Neuronal stem cell (in vitro differentiated cells): ENCODE data around the gene AUP1.
A peak's percentile ranks its signal among the peaks of the same experiment; 100 is the strongest.
"Not testable (repeated sequence)": the region's sequence is repeated elsewhere in the genome, so short reads cannot be mapped to it uniquely, and the experiment has no call there.

Source experiments
- DNase-seq: peaks from one replicate; pipeline ENCODE4 v3.0.0-alpha.2; 2013; ENCODE audit warnings: low spot score
- H2AFZ ChIP-seq: one replicate; pipeline ENCODE4 v1.6.1; 2013; ENCODE audit warnings: mild to moderate bottlenecking, low read length, inconsistent platforms
- H2AK5ac ChIP-seq: 2 replicates; pipeline ENCODE4 v1.6.1; 2013; ENCODE audit warnings: low read depth, mild to moderate bottlenecking, inconsistent platforms, low read length, moderate library complexity, mixed read lengths
- H2BK120ac ChIP-seq: 2 replicates; pipeline ENCODE4 v1.6.1; 2013; ENCODE audit warnings: low read depth, mild to moderate bottlenecking, inconsistent platforms, low read length, moderate library complexity, mixed read lengths
- H2BK12ac ChIP-seq: one replicate; pipeline ENCODE4 v1.6.1; 2013; ENCODE audit warnings: low read length, inconsistent platforms
- H2BK15ac ChIP-seq: 2 replicates; pipeline ENCODE4 v1.6.1; 2013; ENCODE audit warnings: mild to moderate bottlenecking, low read length, inconsistent platforms, mixed read lengths
- H2BK5ac ChIP-seq: one replicate; pipeline ENCODE4 v1.6.1; 2013; ENCODE audit warnings: inconsistent platforms, mild to moderate bottlenecking, low read length, moderate library complexity
- H3K14ac ChIP-seq: one replicate; pipeline ENCODE4 v1.6.1; 2013; ENCODE audit warnings: low read length, inconsistent platforms
- H3K18ac ChIP-seq: 2 replicates; pipeline ENCODE4 v1.6.1; 2013; ENCODE audit warnings: low read length, inconsistent platforms
- H3K23ac ChIP-seq: 2 replicates; pipeline ENCODE4 v1.6.1; 2013; ENCODE audit warnings: low read depth, mild to moderate bottlenecking, mixed read lengths, low read length, inconsistent platforms; ENCODE audit not compliant: poor library complexity
- H3K27ac ChIP-seq: replicated peaks from 3 replicates; pipeline ENCODE4 v1.5.1; 2013; ENCODE audit warnings: low read length, inconsistent platforms
- H3K27me3 ChIP-seq, 3 experiments: 2 replicates each; pipeline ENCODE4 v1.6.1; 2013; ENCODE audit warnings: low read length in 3 of 3, mild to moderate bottlenecking in 2 of 3, inconsistent platforms in 1 of 3, low read depth in 1 of 3, mixed read lengths in 1 of 3, moderate library complexity in 1 of 3; ENCODE audit not compliant: control insufficient read depth in 3 of 3, insufficient read depth in 3 of 3
- H3K36me3 ChIP-seq, 2 donors: replicated peaks in 1 of 2; 2 replicates each; pipeline ENCODE4 v1.6.1; 2013; ENCODE audit warnings: low read length in 2 of 2; ENCODE audit not compliant: control insufficient read depth in 2 of 2, insufficient read depth in 2 of 2
- H3K4ac ChIP-seq: 2 replicates; pipeline ENCODE4 v1.6.1; 2013; ENCODE audit warnings: inconsistent platforms, mild to moderate bottlenecking, low read length, moderate library complexity
- H3K4me1 ChIP-seq, 2 donors: 1 replicate in 1 of 2; 2 replicates in 1 of 2; pipeline ENCODE4 v1.6.1; 2013; ENCODE audit warnings: low read length in 2 of 2, low read depth in 1 of 2; ENCODE audit not compliant: control insufficient read depth in 2 of 2, insufficient read depth in 1 of 2
- H3K4me2 ChIP-seq: one replicate; pipeline ENCODE4 v1.6.1; 2013; ENCODE audit warnings: mild to moderate bottlenecking, low read length, inconsistent platforms; ENCODE audit not compliant: insufficient read depth, poor library complexity, severe bottlenecking
- H3K4me3 ChIP-seq, 2 donors: 2 replicates each; pipeline ENCODE4 v1.5.1; 2013; ENCODE audit warnings: low read length in 2 of 2, mild to moderate bottlenecking in 2 of 2, inconsistent platforms in 1 of 2, moderate library complexity in 1 of 2
- H3K79me1 ChIP-seq: one replicate; pipeline ENCODE4 v1.6.1; 2013; ENCODE audit warnings: low read depth, mild to moderate bottlenecking, inconsistent platforms, low read length, moderate library complexity
- H3K9ac ChIP-seq: one replicate; pipeline ENCODE4 v1.6.1; 2013; ENCODE audit warnings: mild to moderate bottlenecking, low read depth, low read length, inconsistent platforms; ENCODE audit not compliant: poor library complexity
- H3K9me3 ChIP-seq, 2 donors: replicated peaks in 1 of 2; 2 replicates each; pipeline versions ENCODE3 to v1.6.1; 2013; ENCODE audit warnings: low read length in 2 of 2, mild to moderate bottlenecking in 2 of 2, inconsistent platforms in 1 of 2, low read depth in 1 of 2, mixed read lengths in 1 of 2, moderate library complexity in 1 of 2; ENCODE audit not compliant: control insufficient read depth in 2 of 2, insufficient read depth in 1 of 2
- H4K8ac ChIP-seq: one replicate; pipeline ENCODE4 v1.6.1; 2013; ENCODE audit warnings: low read depth, mild to moderate bottlenecking, inconsistent platforms, low read length, moderate library complexity
- H4K91ac ChIP-seq: one replicate; pipeline ENCODE4 v1.6.1; 2013; ENCODE audit warnings: low read length, low read depth, mild to moderate bottlenecking, inconsistent platforms; ENCODE audit not compliant: poor library complexity
- whole genome bisulfite sequencing, 2 donors: extraction: QIAGEN DNeasy Blood & Tissue Kit; methylation state at CpG; one replicate each; pipeline ENCODE4 v1.1.7; 2013; ENCODE audit warnings: missing lambda C conversion rate in 2 of 2, mixed read lengths in 1 of 2; ENCODE audit not compliant: insufficient read length in 2 of 2, insufficient replicate concordance in 1 of 2; ENCODE audit errors: extremely low coverage in 2 of 2; 5-methylcytosine and 5-hydroxymethylcytosine counted together

AUP1 gene

DNA sequence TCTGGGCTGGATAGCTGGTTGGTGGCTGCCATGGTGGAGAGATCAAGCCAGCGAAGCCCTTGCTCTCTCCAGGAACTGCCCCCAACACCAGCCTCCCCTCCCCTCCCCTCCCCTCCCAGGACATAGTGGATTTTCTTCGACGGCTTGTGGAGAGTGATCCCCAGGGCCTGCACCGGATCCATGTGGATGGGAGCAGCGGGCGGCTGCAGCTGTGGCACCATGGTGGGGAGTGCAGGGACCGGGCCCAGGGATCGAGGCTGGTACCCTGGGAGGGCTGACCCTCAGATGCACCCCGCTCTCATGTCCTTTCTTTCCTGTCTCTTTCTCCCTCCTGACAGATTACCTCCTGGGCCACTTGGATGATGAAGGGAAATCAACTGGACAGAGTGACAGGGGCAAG is 39.6 kb downstream of the AUP1 start:
- H3K18ac ChIP-seq: no peak overlapping the region
- H2AK5ac ChIP-seq: no peak overlapping the region
- H2BK12ac ChIP-seq: no peak overlapping the region
- WGBS, 2 donors: no CpG with 5 or more reads among the region's 9 CpGs
- H3K14ac ChIP-seq: no peak overlapping the region
- no peak overlapping the region for H2BK5ac ChIP-seq
- H4K8ac ChIP-seq: no peak overlapping the region
- no peaks in the 10 kb centered on the region for H3K9me3 ChIP-seq
- H3K36me3 ChIP-seq: peaks cover 32 to 57% of the 10 kb centered on the region in 2 donors
- H3K4me1 ChIP-seq: no peaks in the 10 kb centered on the region
- H3K27me3 ChIP-seq: no peaks in the 10 kb centered on the region
- no peak overlapping the region for H3K27ac ChIP-seq
- H3K79me1 ChIP-seq: no peaks in the 10 kb centered on the region
- H2BK120ac ChIP-seq: no peak overlapping the region
- H3K4ac ChIP-seq: no peak overlapping the region
- no peak overlapping the region for H2BK15ac ChIP-seq
- no peak for DNase-seq
- H3K23ac ChIP-seq: no peak overlapping the region
- H3K9ac ChIP-seq: no peak overlapping the region
- no peak overlapping the region for H2AFZ ChIP-seq
- H3K4me2 ChIP-seq: no peak overlapping the region
- no peak overlapping the region for H4K91ac ChIP-seq
- no peak overlapping the region for H3K4me3 ChIP-seq

DNA sequence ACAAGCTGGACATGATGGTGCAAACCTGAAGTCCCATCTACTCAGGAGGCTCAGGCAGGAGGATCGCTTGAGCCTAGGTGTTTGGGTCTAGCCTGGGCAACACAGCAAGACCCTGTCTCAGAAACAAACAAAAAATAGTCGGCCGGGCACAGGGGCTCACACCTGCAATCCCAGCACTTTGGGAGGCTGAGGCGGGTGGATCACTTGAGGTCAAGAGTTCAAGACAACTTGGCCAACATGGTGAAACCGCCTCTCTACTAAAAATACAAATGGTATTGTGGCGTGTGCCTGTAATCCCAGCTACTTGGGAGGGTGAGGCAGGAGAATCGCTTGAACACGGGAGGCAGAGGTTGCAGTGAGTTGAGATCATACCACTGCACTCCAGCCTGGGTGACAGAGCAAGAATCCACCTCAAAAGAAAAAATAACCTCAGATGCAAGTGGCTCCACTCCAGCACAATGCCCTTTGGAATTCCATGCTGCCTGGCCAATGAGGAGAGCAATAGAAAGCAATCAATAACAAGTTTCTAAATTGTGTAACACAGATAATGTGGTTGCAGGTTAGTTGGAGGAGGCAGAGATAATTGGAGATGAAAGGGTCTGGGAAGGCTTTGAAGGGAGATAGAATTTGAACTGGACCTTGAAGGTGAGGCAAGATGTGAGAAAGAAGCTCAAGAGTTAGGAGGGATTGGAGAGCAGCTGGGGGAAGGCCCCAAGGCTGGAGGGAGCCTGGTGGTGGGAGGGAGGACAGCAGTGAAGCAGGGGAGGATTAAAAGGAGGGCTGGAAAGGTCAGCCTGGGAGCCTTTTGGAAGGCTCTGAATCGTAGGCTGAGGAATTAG is 40.6 kb downstream of the AUP1 start:
- no peak overlapping the region for H3K4me3 ChIP-seq
- no peak overlapping the region for H2AK5ac ChIP-seq
- H2BK15ac ChIP-seq: no peak overlapping the region
- H2BK120ac ChIP-seq: no peak overlapping the region
- no peak overlapping the region for H3K27ac ChIP-seq
- no peak overlapping the region for H3K4ac ChIP-seq
- no peak overlapping the region for H4K8ac ChIP-seq
- H3K79me1 ChIP-seq: no peaks in the 10 kb centered on the region
- no peak overlapping the region for H2BK5ac ChIP-seq
- DNase-seq: no peak
- H3K14ac ChIP-seq: no peak overlapping the region
- H3K23ac ChIP-seq: no peak overlapping the region
- H2BK12ac ChIP-seq: no peak overlapping the region
- no peaks in the 10 kb centered on the region for H3K9me3 ChIP-seq
- H3K4me2 ChIP-seq: no peak overlapping the region
- no peak overlapping the region for H4K91ac ChIP-seq
- H3K36me3 ChIP-seq: peaks cover 30 to 50% of the 10 kb centered on the region in 2 donors
- H3K18ac ChIP-seq: no peak overlapping the region
- no peak overlapping the region for H2AFZ ChIP-seq
- no peaks in the 10 kb centered on the region for H3K4me1 ChIP-seq
- WGBS, 2 donors: no CpG with 5 or more reads among the region's 9 CpGs
- no peaks in the 10 kb centered on the region for H3K27me3 ChIP-seq
- H3K9ac ChIP-seq: no peak overlapping the region

DNA sequence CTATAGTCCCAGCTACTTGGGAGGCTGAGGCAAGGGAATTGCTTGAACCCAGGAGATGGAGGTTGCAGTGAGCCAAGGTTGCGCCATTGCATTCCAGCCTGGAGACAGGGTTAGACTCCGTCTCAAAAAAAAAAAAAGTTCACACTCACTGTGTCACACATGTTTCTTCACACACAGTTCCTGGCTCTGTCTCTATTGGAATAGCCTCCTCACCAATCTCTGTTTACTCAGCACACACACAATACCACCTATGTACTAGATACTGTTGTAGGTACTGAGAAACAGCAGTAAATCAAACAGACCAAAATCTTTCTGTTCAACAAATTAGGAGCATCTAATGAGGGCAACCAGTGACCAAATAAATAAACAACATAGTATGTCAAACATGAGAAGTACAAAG is 43.4 kb downstream of the AUP1 start:
- Histone ChIP-seq H3K27me3 (no peaks in the 10 kb centered on the region), H3K18ac (no peak overlapping the region), H3K79me1 (peaks cover 12% of the 10 kb centered on the region), H2BK5ac (no peak overlapping the region), H3K4me2 (no peak overlapping the region), H2AK5ac (no peak overlapping the region), H3K23ac (no peak overlapping the region), H2BK15ac (no peak overlapping the region), H3K9ac (no peak overlapping the region), H2AFZ (no peak overlapping the region), H2BK12ac (no peak overlapping the region), H3K4me3 (no peak overlapping the region), H2BK120ac (no peak overlapping the region), H4K91ac (no peak overlapping the region), H3K36me3 (peaks cover 11 to 26% of the 10 kb centered on the region in 2 donors), H3K9me3 (no peaks in the 10 kb centered on the region), H3K27ac (no peak overlapping the region), H4K8ac (no peak overlapping the region), H3K4me1 (peaks cover 7 to 10% of the 10 kb centered on the region in 2 donors), H3K4ac (no peak overlapping the region), H3K14ac (no peak overlapping the region)
- no peak for DNase-seq
- no CpG with 5 or more reads among the region's 2 CpGs for WGBS, 2 donors

DNA sequence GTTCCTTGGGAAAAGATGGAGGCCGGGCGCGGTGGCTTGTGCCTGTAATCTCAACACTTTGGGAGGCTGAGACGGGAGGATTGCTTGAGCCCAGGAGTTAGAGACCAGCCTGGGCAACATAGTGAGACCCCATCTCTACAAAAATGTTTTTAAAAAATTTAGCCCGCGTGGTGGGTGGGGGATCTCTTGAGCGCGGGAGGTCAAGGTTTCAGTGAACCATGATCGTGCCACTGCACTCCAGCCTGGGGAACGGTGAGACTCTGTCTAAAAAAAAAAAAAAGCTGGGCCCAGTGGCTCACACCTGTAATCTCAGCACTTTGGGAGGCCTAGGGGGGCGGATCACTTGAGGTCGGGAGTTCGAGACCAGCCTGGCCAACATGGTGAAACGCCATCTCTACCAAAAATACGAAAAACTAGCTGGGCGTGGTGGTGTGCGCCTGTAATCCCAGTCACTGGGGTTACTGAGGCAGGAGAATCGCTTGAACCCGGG is 45.8 kb downstream of the AUP1 start:
- Histone ChIP-seq H3K4me2 (peak overlapping the region; percentile 72), H3K36me3 (peaks cover 7 to 35% of the 10 kb centered on the region in 2 donors), H2BK5ac (peak overlapping the region; percentile 88), H3K4me3 (peak overlapping the region; percentile 81 to 85), H3K79me1 (peaks cover 12% of the 10 kb centered on the region), H3K4me1 (peaks cover 9 to 14% of the 10 kb centered on the region in 2 donors), H2AFZ (peak overlapping the region; percentile 93), H3K27ac (peak overlapping the region; percentile 50), H3K9ac (peak overlapping the region; percentile 72)
- H3K27me3 ChIP-seq, DNase-seq, H3K4ac ChIP-seq, H2BK12ac ChIP-seq, H4K8ac ChIP-seq, H3K14ac ChIP-seq, H2AK5ac ChIP-seq, H4K91ac ChIP-seq, H3K18ac ChIP-seq, H2BK15ac ChIP-seq, H2BK120ac ChIP-seq, H3K23ac ChIP-seq, H3K9me3 ChIP-seq: not testable (repeated sequence)
- WGBS, 2 donors: no CpG with 5 or more reads among the region's 19 CpGs
